BLaER1 (cell line): ENCODE results near the gene GIGYF2.

Experiments used
- H3K27ac ChIP-seq: shearing (Covaris generic); formaldehyde crosslinking; 2 replicates; pipeline ENCODE4 v1.8.1; 2022
- H3K27me3 ChIP-seq: shearing (Covaris generic); formaldehyde crosslinking; 2 replicates; pipeline ENCODE4 v1.8.1; 2022
- H3K36me3 ChIP-seq: shearing (Covaris generic); formaldehyde crosslinking; 2 replicates; pipeline ENCODE4 v1.8.1; 2022
- H3K4me1 ChIP-seq: shearing (Covaris generic); formaldehyde crosslinking; 2 replicates; pipeline ENCODE4 v1.8.1; 2022
- H3K4me2 ChIP-seq: shearing (Covaris generic); formaldehyde crosslinking; 2 replicates; pipeline ENCODE4 v1.8.1; 2022
- H3K4me3 ChIP-seq: shearing (Covaris generic); formaldehyde crosslinking; 2 replicates; pipeline ENCODE4 v1.8.1; 2022
- H3K9ac ChIP-seq: shearing (Covaris generic); formaldehyde crosslinking; 2 replicates; pipeline ENCODE4 v1.8.1; 2022
- H3K9me3 ChIP-seq: shearing (Covaris generic); formaldehyde crosslinking; 2 replicates; pipeline ENCODE4 v1.8.1; 2022
- H4K20me1 ChIP-seq: shearing (Covaris generic); formaldehyde crosslinking; 2 replicates; pipeline ENCODE4 v1.8.1; 2022
- Cebpa-rat ChIP-seq: shearing (Covaris generic); IDR thresholded peaks from 2 replicates; pipeline ENCODE4 v1.8.1; 2022

The GIGYF2 gene

DNA sequence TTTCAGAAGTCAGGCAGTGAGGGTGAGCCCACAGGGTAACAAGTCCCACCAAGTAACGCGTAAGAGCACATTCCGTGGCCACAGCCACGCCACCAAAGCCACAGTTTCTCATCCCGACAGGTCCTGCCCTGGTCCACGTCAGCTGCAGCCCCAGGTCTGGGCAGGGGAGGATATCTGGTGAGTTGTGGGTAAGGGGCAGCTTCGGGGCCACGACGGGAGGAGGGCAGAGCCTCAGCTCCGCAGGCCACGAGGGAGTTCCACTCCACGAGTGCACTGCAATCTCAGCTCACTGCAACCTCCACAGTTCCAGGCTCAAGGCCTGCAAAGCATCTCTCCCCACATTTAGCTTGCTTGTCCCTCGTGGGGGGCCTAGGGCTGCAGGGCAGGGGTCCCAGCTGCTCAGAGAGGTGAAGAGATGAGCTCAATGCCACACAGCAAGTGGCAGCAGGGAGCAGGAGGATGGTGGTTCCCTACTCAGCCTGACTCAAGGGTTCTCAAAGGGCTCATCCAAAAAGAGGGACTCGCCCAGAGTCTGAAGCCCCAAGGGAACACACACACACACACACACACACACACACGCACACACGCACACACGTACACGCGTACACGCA, 185.5 kb downstream of the GIGYF2 start:
- Histone ChIP-seq H3K27me3 (peaks cover 14% of the 10 kb centered on the region), H3K9ac (no peak overlapping the region), H3K27ac (no peak overlapping the region), H3K4me1 (peaks cover 9% of the 10 kb centered on the region), H3K4me2 (no peak overlapping the region), H3K9me3 (no peaks in the 10 kb centered on the region), H4K20me1 (no peaks in the 10 kb centered on the region; the same call in 1 of the 2 replicates), H3K4me3 (no peak overlapping the region), H3K36me3 (no peaks in the 10 kb centered on the region)
- no peak for TF ChIP-seq Cebpa-rat

- H3K36me3 ChIP-seq = no peaks in the 10 kb centered on the region
- H4K20me1 ChIP-seq = no peaks in the 10 kb centered on the region
- peaks cover 8% of the 10 kb centered on the region for H3K27me3 ChIP-seq
- no peak overlapping the region for H3K27ac ChIP-seq
- TF ChIP-seq Cebpa-rat = no peak
- no peak overlapping the region for H3K9ac ChIP-seq
- no peaks in the 10 kb centered on the region for H3K9me3 ChIP-seq
- H3K4me3 ChIP-seq = no peak overlapping the region
- H3K4me2 ChIP-seq = no peak overlapping the region
- peaks cover 9% of the 10 kb centered on the region for H3K4me1 ChIP-seq
Observed at GRCh38 chr2:232883116-232883721, 186.1 kb downstream of the GIGYF2 start.

GRCh38 chr2:232884001-232884421, 186.9 kb downstream of the GIGYF2 start:
- Histone ChIP-seq H4K20me1 (no peaks in the 10 kb centered on the region), H3K4me2 (no peak overlapping the region), H3K36me3 (no peaks in the 10 kb centered on the region), H3K27me3 (no peaks in the 10 kb centered on the region), H3K4me1 (peaks cover 9% of the 10 kb centered on the region), H3K9me3 (no peaks in the 10 kb centered on the region), H3K4me3 (no peak overlapping the region), H3K27ac (no peak overlapping the region), H3K9ac (no peak overlapping the region)
- TF ChIP-seq Cebpa-rat = no peak

- H4K20me1 ChIP-seq = no peaks in the 10 kb centered on the region
- H3K36me3 ChIP-seq = no peaks in the 10 kb centered on the region
- no peaks in the 10 kb centered on the region for H3K9me3 ChIP-seq
- no peak for TF ChIP-seq Cebpa-rat
- no peak overlapping the region for H3K4me3 ChIP-seq
- no peak overlapping the region for H3K4me2 ChIP-seq
- H3K9ac ChIP-seq = no peak overlapping the region
- H3K27me3 ChIP-seq = no peaks in the 10 kb centered on the region
- peaks cover 9% of the 10 kb centered on the region for H3K4me1 ChIP-seq
- no peak overlapping the region for H3K27ac ChIP-seq
Observed at GRCh38 chr2:232884549-232885263, 187.6 kb downstream of the GIGYF2 start.

DNA sequence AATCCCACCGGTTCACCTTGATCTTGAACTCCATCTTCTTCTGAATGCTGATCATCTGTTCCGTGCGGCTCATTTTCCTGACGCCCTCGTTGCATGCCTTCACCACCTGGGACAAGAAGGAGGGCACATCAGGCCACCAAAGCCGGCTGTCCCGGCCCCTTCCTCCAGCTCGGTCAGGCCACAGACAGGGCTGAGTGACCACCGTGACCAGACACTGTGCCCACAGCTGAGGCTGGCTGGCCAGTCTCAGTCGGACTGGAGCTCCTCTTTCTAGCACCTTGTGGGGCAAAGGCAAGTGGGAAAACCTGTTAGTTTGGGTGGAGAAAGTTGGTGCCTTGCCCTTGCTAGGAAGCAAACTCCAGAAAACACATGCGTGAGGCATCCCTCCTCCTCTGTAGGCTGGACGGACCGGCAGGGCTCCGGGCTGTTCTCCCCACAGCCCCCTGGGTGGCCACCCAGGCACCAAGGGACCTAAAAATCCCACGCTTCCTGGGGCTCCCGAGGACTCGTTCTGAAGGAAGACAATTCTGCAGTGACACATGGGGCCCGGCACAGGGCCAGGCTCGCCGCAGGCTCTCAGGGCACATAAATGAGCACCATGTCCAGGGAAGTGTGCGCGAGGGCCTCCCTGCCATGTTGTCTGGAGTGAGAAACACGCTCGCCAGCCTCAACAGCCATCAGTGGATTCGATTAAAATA, 188.3 kb downstream of the GIGYF2 start:
- Histone ChIP-seq H4K20me1 (no peaks in the 10 kb centered on the region), H3K4me2 (no peak overlapping the region), H3K4me3 (no peak overlapping the region), H3K36me3 (no peaks in the 10 kb centered on the region), H3K9ac (no peak overlapping the region), H3K4me1 (peaks cover 8% of the 10 kb centered on the region), H3K9me3 (no peaks in the 10 kb centered on the region), H3K27me3 (no peaks in the 10 kb centered on the region), H3K27ac (no peak overlapping the region)
- TF ChIP-seq Cebpa-rat = no peak

GRCh38 chr2:232886176-232886575, 189.0 kb downstream of the GIGYF2 start:
- Histone ChIP-seq H3K9ac (no peak overlapping the region), H3K27me3 (no peaks in the 10 kb centered on the region), H3K27ac (no peak overlapping the region), H3K4me1 (peaks cover 8% of the 10 kb centered on the region), H3K4me2 (no peak overlapping the region), H3K4me3 (no peak overlapping the region), H3K36me3 (no peaks in the 10 kb centered on the region), H3K9me3 (no peaks in the 10 kb centered on the region), H4K20me1 (no peaks in the 10 kb centered on the region)
- no peak for TF ChIP-seq Cebpa-rat

DNA sequence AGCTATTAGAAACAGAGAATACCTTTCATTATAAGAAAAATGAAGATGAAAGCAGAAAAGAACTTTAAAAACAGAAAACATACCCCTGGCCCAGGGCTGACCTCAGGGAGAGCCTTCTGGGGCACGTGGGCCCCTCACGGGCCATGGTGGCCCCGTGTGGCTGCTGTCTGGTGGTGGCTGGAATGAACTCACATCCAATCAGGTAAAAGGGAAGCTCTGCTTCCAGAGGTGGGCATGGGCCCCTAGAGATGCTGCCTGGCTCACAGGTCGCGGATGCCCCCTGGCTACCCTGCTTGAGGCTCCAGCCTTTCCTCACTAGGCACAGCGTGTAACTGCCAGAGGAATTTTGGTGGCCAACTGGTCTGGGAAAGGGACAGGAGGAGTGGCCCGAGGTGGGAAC, 189.5 kb downstream of the GIGYF2 start:
- H3K4me1 ChIP-seq = peaks cover 13% of the 10 kb centered on the region
- H3K36me3 ChIP-seq = no peaks in the 10 kb centered on the region
- no peak overlapping the region for H3K27ac ChIP-seq
- no peak overlapping the region for H3K4me2 ChIP-seq
- no peaks in the 10 kb centered on the region for H3K9me3 ChIP-seq
- H3K27me3 ChIP-seq = no peaks in the 10 kb centered on the region
- no peak overlapping the region for H3K9ac ChIP-seq
- no peak overlapping the region for H3K4me3 ChIP-seq
- H4K20me1 ChIP-seq = no peaks in the 10 kb centered on the region
- no peak for TF ChIP-seq Cebpa-rat

DNA sequence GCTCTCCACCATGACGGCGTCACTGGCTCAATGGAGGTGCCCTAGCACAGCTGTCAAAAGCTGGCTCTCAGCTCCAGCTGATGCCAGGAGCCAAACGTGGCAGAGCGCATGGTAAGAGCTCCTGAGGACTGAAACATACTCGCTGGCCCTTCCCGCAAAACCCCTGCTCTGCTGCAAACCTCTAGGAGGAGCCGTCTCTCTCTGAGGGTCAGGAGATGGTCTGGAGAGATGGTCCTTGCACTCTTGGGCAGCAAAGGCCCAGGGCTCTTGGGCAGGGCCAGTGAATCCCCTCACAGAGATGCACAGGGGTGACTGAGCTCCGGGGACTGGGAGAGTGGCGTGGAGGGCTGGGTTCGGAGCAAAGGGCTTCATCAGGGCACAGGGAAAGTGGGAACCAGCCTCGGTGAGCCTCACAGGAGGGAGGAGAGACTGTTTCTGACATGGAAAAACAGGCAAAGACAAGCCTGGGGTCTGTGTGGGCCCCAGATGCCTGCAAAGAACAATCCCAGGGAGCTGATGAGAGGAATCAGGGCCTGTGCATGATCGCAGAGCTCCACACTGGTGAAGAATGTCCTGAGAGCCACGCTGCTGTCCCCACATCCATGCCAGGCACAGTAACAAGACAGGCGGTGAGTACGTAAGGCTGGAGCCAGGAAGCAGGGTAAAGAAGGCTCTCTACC, 190.2 kb downstream of the GIGYF2 start:
- no peaks in the 10 kb centered on the region for H3K9me3 ChIP-seq
- no peak overlapping the region for H3K9ac ChIP-seq
- peaks cover 13% of the 10 kb centered on the region for H3K4me1 ChIP-seq
- H3K27me3 ChIP-seq = no peaks in the 10 kb centered on the region
- H3K4me3 ChIP-seq = no peak overlapping the region
- H3K36me3 ChIP-seq = no peaks in the 10 kb centered on the region
- no peak overlapping the region for H3K27ac ChIP-seq
- no peaks in the 10 kb centered on the region for H4K20me1 ChIP-seq
- no peak for TF ChIP-seq Cebpa-rat
- no peak overlapping the region for H3K4me2 ChIP-seq

- H3K9ac ChIP-seq = no peak overlapping the region
- no peaks in the 10 kb centered on the region for H3K36me3 ChIP-seq
- TF ChIP-seq Cebpa-rat = no peak
- peaks cover 13% of the 10 kb centered on the region for H3K4me1 ChIP-seq
- H3K27ac ChIP-seq = no peak overlapping the region
- no peak overlapping the region for H3K4me2 ChIP-seq
- H4K20me1 ChIP-seq = no peaks in the 10 kb centered on the region
- no peak overlapping the region for H3K4me3 ChIP-seq
- no peaks in the 10 kb centered on the region for H3K27me3 ChIP-seq
- no peaks in the 10 kb centered on the region for H3K9me3 ChIP-seq
Observed at GRCh38 chr2:232888099-232888836, 191.1 kb downstream of the GIGYF2 start.
